GM19099 (cell line): Measurements from ENCODE around the gene DCTN2.

ENCODE experiments used
- POLR2A ChIP-seq: IDR thresholded peaks from 3 replicates; pipeline ENCODE4 v1.6.1; 2011; ENCODE audit warnings: low read depth; ENCODE audit not compliant: insufficient read length; ENCODE audit errors: extremely low read depth

Gene DCTN2

DNA sequence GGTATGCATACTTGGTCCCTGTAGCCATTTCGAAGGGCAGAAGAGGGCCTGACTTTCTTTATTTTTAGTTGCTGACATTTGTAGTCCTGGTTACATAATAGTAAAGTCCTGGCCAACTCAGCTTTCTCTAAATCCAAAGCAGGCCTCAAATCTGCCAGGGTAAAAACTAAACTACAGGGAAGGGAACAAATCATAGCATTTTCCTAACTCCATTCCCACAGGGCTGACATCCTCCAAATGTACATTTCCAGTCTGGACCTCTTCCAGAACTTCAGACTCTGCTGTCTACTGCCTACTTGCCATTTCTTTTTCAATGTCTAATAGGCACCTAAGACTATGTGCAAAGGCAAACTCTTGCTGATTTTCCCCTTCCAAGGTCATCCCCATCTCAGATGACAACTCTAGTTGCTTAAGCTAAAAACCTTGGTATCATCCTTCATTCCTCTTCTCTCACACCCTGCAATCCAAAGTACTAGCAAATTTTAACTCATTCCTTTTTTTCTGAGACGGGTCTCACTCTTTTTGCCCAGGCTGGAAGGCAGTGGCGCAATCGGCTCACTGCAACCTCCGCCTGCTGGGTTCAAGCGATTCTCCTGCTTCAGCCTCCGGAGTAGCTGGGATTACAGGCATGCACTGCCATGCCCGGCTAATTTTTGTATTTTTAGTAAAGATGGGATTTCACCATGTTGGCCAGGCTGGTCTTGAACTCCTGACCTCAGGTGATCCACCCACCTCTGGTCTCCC is 28.6 kb downstream of the DCTN2 start:
- no peak for TF ChIP-seq POLR2A

DNA sequence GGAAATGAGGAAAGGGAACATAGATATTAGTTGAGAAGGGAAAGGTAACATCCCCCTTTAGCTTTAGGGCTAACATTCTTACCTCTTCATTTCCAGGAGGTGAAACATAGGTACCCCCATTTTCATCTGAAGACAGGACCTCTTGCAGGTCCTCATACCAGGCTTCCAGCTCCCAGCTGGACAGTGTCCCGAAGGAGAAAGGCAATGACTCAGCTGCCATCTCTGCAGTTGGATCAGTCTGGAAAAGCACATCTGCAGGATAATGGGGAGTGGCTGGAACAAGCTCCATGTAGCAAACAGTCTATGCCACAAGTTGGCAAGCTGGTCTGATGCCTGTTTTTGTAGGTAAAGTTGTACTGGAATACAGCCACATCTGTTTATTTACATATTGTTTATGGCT is 29.8 kb downstream of the DCTN2 start:
- no peak for TF ChIP-seq POLR2A

GRCh38 chr12:57516617-57517153 is 30.3 kb downstream of the DCTN2 start:
- TF ChIP-seq POLR2A = no peak

DNA sequence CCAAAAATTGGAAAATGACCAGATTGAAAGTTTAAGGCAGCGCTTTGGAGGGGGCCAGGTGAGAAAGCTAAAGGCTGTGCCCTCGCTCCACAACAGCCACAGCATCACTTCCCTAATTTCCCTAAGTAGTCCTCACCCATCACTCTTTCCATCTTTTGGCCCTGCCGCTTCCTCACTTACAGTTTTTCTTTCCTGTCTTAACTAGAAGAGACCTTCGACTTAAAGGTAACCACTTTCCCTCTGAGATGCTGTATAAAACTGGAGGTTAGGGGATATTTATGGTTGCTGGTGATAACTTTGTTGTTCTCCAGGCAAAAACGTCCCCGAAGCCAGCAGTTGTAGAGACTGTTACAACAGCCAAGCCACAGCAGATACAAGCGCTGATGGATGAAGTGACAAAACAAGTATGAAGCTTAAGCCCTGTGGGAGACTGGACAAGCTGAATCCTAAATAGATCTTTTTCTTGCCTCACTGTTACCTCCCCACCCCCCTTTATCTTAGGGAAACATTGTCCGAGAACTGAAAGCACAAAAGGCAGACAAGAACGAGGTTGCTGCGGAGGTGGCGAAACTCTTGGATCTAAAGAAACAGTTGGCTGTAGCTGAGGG is 31.0 kb downstream of the DCTN2 start:
- no peak for TF ChIP-seq POLR2A

DNA sequence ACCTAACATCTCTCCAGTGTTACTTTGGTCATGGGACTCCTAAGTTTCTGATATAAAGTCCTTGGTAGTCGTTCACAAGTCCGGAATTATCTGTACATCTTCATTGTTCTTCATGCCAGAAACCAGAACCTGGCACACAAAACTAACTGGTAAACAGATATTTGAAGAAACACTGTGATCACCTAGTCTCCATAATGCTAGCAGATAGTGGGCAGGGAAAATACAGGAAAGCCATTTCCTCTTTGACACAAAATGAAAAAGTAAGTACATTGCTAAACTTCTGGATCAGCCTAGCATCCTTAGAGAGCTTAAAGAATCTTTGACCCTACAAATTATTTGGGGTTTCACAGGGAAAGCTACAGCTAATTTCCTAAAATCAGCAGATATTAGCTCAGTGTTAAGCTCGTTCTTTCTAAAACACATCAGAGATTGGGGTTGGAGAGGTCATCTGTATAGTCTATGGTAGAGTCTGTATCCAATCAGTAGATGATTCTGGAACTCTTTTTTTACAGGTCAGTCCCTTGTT is 31.5 kb downstream of the DCTN2 start:
- no peak for TF ChIP-seq POLR2A

GRCh38 chr12:57514720-57515407 is 32.1 kb downstream of the DCTN2 start:
- TF ChIP-seq POLR2A = peak; percentile 7

DNA sequence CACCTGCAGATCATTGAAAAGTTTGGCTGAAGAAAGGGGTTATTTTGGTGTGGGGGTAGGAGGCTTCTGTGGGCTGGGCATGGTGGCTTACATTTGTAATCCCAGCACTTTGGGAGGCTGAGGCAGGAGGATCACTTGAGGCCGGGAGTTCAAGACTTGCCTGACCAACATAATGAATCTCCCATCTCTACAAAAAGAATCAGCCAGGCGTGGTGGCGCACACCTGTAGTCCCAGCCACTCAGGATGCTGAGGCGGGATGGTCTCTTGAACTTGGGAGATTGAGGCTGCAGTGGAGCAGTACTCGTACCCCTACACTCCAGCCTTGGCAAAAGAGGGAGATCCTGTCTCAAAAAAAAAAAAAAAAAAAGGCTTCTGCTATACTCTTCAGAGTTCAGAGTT is 33.7 kb downstream of the DCTN2 start:
- TF ChIP-seq POLR2A = no peak

DNA sequence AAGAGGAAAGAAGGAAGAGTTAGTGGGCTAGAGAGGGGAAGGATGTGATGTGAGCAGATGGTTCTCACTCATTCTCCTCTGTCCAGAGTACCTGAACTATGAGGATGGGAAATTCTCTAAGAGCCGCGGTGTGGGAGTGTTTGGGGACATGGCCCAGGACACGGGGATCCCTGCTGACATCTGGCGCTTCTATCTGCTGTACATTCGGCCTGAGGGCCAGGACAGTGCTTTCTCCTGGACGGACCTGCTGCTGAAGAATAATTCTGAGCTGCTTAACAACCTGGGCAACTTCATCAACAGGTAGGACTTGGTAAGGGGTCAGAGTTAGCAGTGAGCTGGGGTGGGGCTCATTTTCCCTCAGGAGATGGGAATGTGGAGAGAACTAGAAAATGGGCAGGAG is 34.3 kb downstream of the DCTN2 start:
- peak; percentile 18 for TF ChIP-seq POLR2A

GRCh38 chr12:57511588-57512325 is 35.2 kb downstream of the DCTN2 start:
- TF ChIP-seq POLR2A = no peak

DNA sequence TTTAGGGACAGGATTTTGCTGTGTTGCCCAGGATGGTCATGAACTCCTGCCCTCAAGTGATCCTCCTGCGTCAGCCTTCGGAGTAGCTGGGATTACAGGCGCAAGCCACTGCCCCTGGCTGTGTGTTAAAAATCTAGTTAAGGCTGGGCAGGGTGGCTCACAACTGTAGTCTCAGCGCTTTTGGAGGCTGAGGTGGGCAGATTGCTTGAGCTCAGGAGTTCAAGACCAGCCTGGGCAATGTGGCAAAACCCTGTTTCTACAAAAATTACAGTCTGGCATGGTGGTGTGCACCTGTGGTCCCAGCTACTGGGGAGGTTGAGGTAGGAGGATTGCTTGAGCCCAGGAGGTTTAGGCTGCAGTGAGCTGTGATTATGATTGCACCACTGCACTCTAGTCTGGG is 35.8 kb downstream of the DCTN2 start:
- no peak for TF ChIP-seq POLR2A

- TF ChIP-seq POLR2A = no peak
Observed at GRCh38 chr12:57500213-57500612, 46.8 kb downstream of the DCTN2 start.

DNA sequence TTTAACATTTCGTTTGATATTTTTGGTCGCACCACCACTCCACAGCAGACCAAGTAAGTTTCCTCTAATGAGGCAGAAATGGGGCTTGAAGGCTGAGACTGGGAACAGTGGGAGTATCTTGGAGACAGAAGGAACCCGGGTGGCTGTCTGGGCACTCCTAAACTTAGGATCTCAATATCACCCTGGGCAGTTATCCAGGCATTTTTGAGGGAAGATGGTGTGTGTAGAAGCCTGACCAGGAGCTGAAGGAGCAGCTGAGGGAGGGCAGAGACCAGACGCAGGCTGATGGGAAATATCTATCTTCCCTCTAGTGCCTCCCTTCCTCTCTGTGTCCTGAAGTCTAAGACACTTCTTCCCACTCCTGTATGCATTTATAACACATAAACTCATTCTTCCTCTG is 48.4 kb downstream of the DCTN2 start:
- no peak for TF ChIP-seq POLR2A

DNA sequence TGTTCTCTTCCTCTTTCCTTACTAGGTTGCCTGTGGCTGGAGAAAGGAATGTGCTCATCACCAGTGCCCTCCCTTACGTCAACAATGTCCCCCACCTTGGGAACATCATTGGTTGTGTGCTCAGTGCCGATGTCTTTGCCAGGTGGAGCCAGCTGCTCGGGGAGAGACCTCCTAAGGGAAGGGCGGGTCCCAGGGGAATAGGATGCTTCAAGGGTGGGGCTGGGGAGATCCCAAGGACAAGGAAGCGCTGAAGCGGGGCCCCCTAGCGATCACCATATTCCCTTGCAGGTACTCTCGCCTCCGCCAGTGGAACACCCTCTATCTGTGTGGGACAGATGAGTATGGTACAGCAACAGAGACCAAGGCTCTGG is 48.9 kb downstream of the DCTN2 start:
- TF ChIP-seq POLR2A = no peak

GRCh38 chr12:57497223-57498131 is 49.5 kb downstream of the DCTN2 start:
- no peak for TF ChIP-seq POLR2A

DNA sequence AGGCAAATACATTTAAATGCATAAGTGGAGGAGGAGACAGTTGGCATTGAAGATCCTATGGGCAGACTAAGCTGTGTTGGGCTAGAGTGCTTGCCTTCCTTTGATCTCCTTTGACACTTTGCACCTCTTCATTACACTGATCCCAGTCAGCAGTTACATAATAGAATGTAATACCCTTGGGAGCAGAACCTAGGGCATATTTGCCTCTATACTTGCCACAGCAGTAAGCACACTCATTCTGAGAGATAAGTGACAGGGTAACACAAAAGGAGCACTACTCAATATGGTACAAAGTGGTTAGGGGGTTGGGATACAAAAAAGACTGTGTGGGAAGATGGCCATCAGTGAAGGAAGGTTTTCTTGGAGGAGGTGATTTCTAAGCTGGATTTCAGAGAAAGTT is 50.2 kb downstream of the DCTN2 start:
- no peak for TF ChIP-seq POLR2A
